ENCODE measurements around the gene DNLZ.

DNA sequence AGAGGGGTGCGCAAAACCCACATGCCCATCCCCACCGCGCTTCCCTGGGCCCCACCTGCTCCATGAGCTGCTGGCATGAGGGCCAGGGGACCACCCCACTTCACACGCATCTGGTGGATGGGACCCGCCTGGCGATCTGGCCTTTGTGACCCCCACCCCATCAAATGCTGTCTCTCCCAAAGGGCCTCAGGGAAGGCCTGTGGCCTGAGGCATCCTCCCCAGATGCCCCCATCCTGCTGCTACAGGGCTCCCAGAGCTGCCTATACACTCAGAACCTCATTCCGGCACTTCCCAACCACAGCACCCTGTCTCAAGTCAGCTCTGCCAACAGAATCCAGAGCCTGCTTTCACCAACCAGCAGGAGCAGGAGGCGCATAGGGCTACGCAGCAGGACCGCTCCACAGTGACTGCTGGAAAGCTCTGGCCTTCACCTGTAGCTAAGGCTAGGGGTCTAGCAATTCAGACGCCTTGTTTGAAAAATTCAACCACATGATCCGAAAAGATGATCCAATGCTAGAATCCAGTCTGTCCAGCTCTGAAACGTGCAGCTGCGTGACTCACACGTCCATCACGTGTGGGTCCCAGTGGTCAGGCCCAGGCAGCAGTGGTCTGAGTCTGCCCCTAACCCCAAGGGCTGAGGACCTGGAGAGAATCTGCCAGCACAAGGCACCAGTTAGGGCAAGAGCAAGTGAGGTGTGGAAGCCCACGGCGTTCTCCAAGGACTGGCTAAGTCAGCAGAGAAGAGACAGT, 37.8 kb upstream of the DNLZ start:
- TF ChIP-seq, protein P1, sequence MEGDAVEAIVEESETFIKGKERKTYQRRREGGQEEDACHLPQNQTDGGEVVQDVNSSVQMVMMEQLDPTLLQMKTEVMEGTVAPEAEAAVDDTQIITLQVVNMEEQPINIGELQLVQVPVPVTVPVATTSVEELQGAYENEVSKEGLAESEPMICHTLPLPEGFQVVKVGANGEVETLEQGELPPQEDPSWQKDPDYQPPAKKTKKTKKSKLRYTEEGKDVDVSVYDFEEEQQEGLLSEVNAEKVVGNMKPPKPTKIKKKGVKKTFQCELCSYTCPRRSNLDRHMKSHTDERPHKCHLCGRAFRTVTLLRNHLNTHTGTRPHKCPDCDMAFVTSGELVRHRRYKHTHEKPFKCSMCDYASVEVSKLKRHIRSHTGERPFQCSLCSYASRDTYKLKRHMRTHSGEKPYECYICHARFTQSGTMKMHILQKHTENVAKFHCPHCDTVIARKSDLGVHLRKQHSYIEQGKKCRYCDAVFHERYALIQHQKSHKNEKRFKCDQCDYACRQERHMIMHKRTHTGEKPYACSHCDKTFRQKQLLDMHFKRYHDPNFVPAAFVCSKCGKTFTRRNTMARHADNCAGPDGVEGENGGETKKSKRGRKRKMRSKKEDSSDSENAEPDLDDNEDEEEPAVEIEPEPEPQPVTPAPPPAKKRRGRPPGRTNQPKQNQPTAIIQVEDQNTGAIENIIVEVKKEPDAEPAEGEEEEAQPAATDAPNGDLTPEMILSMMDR (tag by site-specific recombination; IDR thresholded peaks at IDR 0.05) = no peak
- TF ChIP-seq ZNF138 (tag by site-specific recombination; IDR thresholded peaks at IDR 0.05; ENCODE audit: borderline replicate concordance) (no peak), ZNF239 (tag by site-specific recombination; IDR thresholded peaks at IDR 0.05) (no peak), SP2 (tag by site-specific recombination; IDR thresholded peaks at IDR 0.05) (no peak), HOXA7 (CRISPR knock-in tag; IDR thresholded peaks at IDR 0.05; ENCODE audit: borderline replicate concordance) (no peak), ZNF24 (tag by site-specific recombination; IDR thresholded peaks at IDR 0.05) (no peak), ZNF792 (tag by site-specific recombination; IDR thresholded peaks at IDR 0.05) (no peak), ZBTB1 (tag by site-specific recombination; IDR thresholded peaks at IDR 0.05) (no peak)
- TF ChIP-seq, protein P2, sequence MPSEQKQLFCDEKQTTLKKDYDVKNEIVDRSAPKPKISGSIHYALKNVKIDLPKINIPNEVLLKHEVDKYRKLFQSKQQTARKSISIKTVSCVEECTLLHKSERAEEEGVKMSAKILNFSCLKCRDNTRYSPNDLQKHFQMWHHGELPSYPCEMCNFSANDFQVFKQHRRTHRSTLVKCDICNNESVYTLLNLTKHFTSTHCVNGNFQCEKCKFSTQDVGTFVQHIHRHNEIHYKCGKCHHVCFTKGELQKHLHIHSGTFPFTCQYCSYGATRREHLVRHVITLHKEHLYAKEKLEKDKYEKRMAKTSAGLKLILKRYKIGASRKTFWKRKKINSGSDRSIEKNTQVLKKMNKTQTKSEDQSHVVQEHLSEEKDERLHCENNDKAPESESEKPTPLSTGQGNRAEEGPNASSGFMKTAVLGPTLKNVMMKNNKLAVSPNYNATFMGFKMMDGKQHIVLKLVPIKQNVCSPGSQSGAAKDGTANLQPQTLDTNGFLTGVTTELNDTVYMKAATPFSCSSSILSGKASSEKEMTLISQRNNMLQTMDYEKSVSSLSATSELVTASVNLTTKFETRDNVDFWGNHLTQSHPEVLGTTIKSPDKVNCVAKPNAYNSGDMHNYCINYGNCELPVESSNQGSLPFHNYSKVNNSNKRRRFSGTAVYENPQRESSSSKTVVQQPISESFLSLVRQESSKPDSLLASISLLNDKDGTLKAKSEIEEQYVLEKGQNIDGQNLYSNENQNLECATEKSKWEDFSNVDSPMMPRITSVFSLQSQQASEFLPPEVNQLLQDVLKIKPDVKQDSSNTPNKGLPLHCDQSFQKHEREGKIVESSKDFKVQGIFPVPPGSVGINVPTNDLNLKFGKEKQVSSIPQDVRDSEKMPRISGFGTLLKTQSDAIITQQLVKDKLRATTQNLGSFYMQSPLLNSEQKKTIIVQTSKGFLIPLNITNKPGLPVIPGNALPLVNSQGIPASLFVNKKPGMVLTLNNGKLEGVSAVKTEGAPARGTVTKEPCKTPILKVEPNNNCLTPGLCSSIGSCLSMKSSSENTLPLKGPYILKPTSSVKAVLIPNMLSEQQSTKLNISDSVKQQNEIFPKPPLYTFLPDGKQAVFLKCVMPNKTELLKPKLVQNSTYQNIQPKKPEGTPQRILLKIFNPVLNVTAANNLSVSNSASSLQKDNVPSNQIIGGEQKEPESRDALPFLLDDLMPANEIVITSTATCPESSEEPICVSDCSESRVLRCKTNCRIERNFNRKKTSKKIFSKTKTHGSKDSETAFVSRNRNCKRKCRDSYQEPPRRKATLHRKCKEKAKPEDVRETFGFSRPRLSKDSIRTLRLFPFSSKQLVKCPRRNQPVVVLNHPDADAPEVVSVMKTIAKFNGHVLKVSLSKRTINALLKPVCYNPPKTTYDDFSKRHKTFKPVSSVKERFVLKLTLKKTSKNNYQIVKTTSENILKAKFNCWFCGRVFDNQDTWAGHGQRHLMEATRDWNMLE (tag by site-specific recombination; conservative IDR thresholded peaks at IDR 0.05; ENCODE audit: low read depth) = no peak
